ENCODE measurements around the gene RNF128.

The RNF128 gene

GRCh38 chrX:106726485-106727437, at the start of gene RNF128:
RNF128 (plus strand) TSS chrX:106726701; CDS start chrX:106726914, 213 bp downstream.
- no peak for DNase-seq

GRCh38 chrX:106680716-106681115, 45.8 kb upstream of the RNF128 start:
- DNase-seq: no peak

- DNase-seq: no peak
Measured at GRCh38 chrX:106684207-106684606, 42.3 kb upstream of the RNF128 start.

GRCh38 chrX:106692425-106693065, 34.0 kb upstream of the RNF128 start:
- no peak for DNase-seq

- DNase-seq: no peak
Measured at GRCh38 chrX:106696502-106696901, 30.0 kb upstream of the RNF128 start.

GRCh38 chrX:106698693-106699092, 27.8 kb upstream of the RNF128 start:
- no peak for DNase-seq

GRCh38 chrX:106702636-106703035, 23.9 kb upstream of the RNF128 start:
- DNase-seq: no peak

GRCh38 chrX:106706466-106706865, 20.0 kb upstream of the RNF128 start:
- DNase-seq: no peak

- no peak for DNase-seq
Measured at GRCh38 chrX:106707771-106708454, 18.6 kb upstream of the RNF128 start.

GRCh38 chrX:106710771-106711170, 15.7 kb upstream of the RNF128 start:
- DNase-seq: no peak

GRCh38 chrX:106711375-106711774, 15.1 kb upstream of the RNF128 start:
- DNase-seq: no peak

- no peak for DNase-seq
Measured at GRCh38 chrX:106716004-106716403, 10.5 kb upstream of the RNF128 start.

GRCh38 chrX:106716463-106716862, 10.0 kb upstream of the RNF128 start:
- no peak for DNase-seq

GRCh38 chrX:106718709-106719108, 7.8 kb upstream of the RNF128 start:
- no peak for DNase-seq

- no peak for DNase-seq
Measured at GRCh38 chrX:106725931-106726330, 570 bp upstream of the RNF128 start.

GRCh38 chrX:106728337-106728736, 1.8 kb downstream of the RNF128 start:
- DNase-seq: no peak

- DNase-seq: no peak
Measured at GRCh38 chrX:106730401-106730800, 3.9 kb downstream of the RNF128 start.

- no peak for DNase-seq
Measured at GRCh38 chrX:106731590-106731989, 5.1 kb downstream of the RNF128 start.

- DNase-seq: no peak
Measured at GRCh38 chrX:106734827-106735226, 8.3 kb downstream of the RNF128 start.

GRCh38 chrX:106740193-106740780, 13.8 kb downstream of the RNF128 start:
- no peak for DNase-seq

GRCh38 chrX:106742193-106742592, 15.7 kb downstream of the RNF128 start:
- DNase-seq: no peak

GRCh38 chrX:106742805-106743204, 16.3 kb downstream of the RNF128 start:
- DNase-seq: no peak

- DNase-seq: no peak
Measured at GRCh38 chrX:106748377-106748776, 21.9 kb downstream of the RNF128 start.
